ENCODE data around the gene NLRC3.

GRCh38 chr16:3578121-3578520 is 918 bp upstream of the NLRC3 start:
- no peak for TF ChIP-seq EZH2 (IDR thresholded peaks at IDR 0.05; ENCODE audit: borderline replicate concordance, low read length)
- TF ChIP-seq CTCF (conservative IDR thresholded peaks at IDR 0.05 in 1 of 2, IDR thresholded peaks at IDR 0.05 in 1 of 2; ENCODE audit: extremely low read depth in 1 of 2, insufficient read depth in 1 of 2, low read depth in 1 of 2, low read length in 2 of 2): no peak
